ENCODE results near the gene MC2R.

- TF ChIP-seq RAD21 (IDR thresholded peaks at IDR 0.05; ENCODE audit: low read depth) (no peak), ZNF274 (IDR thresholded peaks at IDR 0.05; ENCODE audit: low read depth, low read length) (no peak), SP1 (IDR thresholded peaks at IDR 0.05; ENCODE audit: low read depth) (no peak), YY1 (IDR thresholded peaks at IDR 0.05; ENCODE audit: extremely low read depth, insufficient replicate concordance, low read depth, low read length) (no peak), ELF1 (IDR thresholded peaks at IDR 0.05; ENCODE audit: borderline replicate concordance, low read depth) (no peak), TCF7L2 (IDR thresholded peaks at IDR 0.05; ENCODE audit: borderline replicate concordance, extremely low read depth, insufficient read depth, insufficient read length) (no peak), REST (IDR thresholded peaks at IDR 0.05; ENCODE audit: low read depth) (no peak), CTCF (IDR thresholded peaks at IDR 0.05 in 2 of 3, conservative IDR thresholded peaks at IDR 0.05 in 1 of 3; ENCODE audit: borderline replicate concordance in 1 of 3, insufficient read depth in 1 of 3, low read depth in 2 of 3, low read length in 2 of 3) (no peak), POLR2A (IDR thresholded peaks at IDR 0.05; ENCODE audit: borderline replicate concordance, extremely low read depth, insufficient read depth, insufficient read length) (no peak), EGR1 (IDR thresholded peaks at IDR 0.05; ENCODE audit: low read depth) (no peak)
Measured at GRCh38 chr18:13849791-13850190, 65.5 kb downstream of the MC2R start.
